Fibroblast of mammary gland (primary cell): ENCODE data around the gene KDM5C.

Experiments
- DNase-seq: peaks from one replicate; pipeline ENCODE4 v3.0.0-alpha.2; 2010; ENCODE audit warnings: low read depth
- H3K4me3 ChIP-seq: 2 replicates; pipeline ENCODE4 v1.5.1; 2011; ENCODE audit warnings: low read depth, mild to moderate bottlenecking, low read length, moderate library complexity; ENCODE audit not compliant: control insufficient read depth
- CTCF ChIP-seq: conservative IDR thresholded peaks from 2 replicates; pipeline ENCODE4 v1.5.1; 2011; ENCODE audit warnings: low read depth, low read length, inconsistent platforms; ENCODE audit not compliant: control insufficient read depth, insufficient read depth

KDM5C gene

GRCh38 chrX:53257670-53258423 lies 32.8 kb upstream of the KDM5C start:
- no peak overlapping the region for H3K4me3 ChIP-seq
- no peak for TF ChIP-seq CTCF
- DNase-seq: no peak

- no peak for TF ChIP-seq CTCF
- H3K4me3 ChIP-seq: no peak overlapping the region
- no peak for DNase-seq
These were observed 32.2 kb upstream of the KDM5C start for GRCh38 chrX:53257166-53257565.

GRCh38 chrX:53256446-53257041 lies 31.5 kb upstream of the KDM5C start:
- no peak for TF ChIP-seq CTCF
- DNase-seq: no peak

GRCh38 chrX:53255738-53256191 lies 30.8 kb upstream of the KDM5C start:
- no peak for DNase-seq
- H3K4me3 ChIP-seq: no peak overlapping the region
- TF ChIP-seq CTCF: no peak

More at GRCh38 chrX:53256446-53257041, 31.5 kb upstream of the KDM5C start:
- H3K4me3 ChIP-seq: no peak overlapping the region

- no peak for TF ChIP-seq CTCF
- DNase-seq: no peak
- H3K4me3 ChIP-seq: no peak overlapping the region
These were observed 29.8 kb upstream of the KDM5C start for GRCh38 chrX:53254570-53255461.

GRCh38 chrX:53253293-53254020 lies 28.4 kb upstream of the KDM5C start:
- DNase-seq: no peak
- TF ChIP-seq CTCF: no peak
- H3K4me3 ChIP-seq: no peak overlapping the region
